ENCODE data around the gene PHACTR4.

PHACTR4 gene

DNA sequence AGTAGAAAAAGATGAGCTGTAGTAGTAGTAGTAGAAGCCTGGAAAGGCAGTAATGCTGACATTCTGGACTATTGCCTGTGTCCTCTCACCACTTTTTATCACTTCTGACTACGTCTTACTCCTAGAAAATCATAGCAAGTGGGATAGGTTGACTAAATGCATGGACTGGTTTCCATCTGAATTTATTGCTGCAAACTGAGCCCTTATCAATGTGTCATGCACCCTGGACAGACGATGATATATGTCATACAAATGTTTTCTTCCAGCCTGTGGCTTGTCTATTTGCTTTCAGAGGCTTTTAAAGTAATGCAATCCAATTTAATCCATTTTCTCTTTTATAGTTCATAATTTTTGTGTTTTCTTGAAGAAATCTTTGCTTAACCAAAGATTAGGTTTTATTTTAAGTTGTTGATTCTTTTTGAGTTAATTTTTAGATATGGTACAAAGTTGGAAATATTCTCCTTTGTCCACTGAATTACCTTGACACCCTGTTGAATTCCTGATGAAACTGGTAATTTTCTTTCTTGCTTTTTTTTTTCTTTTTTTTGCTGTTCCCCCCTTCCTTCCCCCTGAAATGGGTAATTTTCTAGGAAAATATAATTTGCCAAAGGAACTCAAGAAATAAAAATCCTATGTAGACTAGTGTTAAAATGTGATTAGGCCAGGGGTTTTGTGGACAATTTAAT lies 47.1 kb downstream of the PHACTR4 start:
- in situ Hi-C loops (cut with HindIII; ENCODE audit: low sequenced_read_pairs): loop anchor here (5.0 kb wide), 1 partner anchor 186 kb away; no protein-coding TSS in a partner anchor
- no peak for DNase-seq (ENCODE audit: low read depth)
- TF ChIP-seq, protein P1, sequence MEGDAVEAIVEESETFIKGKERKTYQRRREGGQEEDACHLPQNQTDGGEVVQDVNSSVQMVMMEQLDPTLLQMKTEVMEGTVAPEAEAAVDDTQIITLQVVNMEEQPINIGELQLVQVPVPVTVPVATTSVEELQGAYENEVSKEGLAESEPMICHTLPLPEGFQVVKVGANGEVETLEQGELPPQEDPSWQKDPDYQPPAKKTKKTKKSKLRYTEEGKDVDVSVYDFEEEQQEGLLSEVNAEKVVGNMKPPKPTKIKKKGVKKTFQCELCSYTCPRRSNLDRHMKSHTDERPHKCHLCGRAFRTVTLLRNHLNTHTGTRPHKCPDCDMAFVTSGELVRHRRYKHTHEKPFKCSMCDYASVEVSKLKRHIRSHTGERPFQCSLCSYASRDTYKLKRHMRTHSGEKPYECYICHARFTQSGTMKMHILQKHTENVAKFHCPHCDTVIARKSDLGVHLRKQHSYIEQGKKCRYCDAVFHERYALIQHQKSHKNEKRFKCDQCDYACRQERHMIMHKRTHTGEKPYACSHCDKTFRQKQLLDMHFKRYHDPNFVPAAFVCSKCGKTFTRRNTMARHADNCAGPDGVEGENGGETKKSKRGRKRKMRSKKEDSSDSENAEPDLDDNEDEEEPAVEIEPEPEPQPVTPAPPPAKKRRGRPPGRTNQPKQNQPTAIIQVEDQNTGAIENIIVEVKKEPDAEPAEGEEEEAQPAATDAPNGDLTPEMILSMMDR (IDR thresholded peaks at IDR 0.05; ENCODE audit: low read depth, low read length, missing control alignments): no peak
- H3K4me3 ChIP-seq (ENCODE audit: low read depth, low read length): no peak overlapping the region

GRCh38 chr1:28417441-28417922 lies 47.9 kb downstream of the PHACTR4 start:
- in situ Hi-C loops (cut with HindIII; ENCODE audit: low sequenced_read_pairs): loop anchor here (5.0 kb wide), 1 partner anchor 185 kb away; no protein-coding TSS in a partner anchor
- DNase-seq (ENCODE audit: low read depth): no peak
- H3K4me3 ChIP-seq (ENCODE audit: low read depth, low read length): peak overlapping the region; percentile 8
- TF ChIP-seq, protein P1 (IDR thresholded peaks at IDR 0.05; ENCODE audit: low read depth, low read length, missing control alignments): no peak

- H3K4me3 ChIP-seq (ENCODE audit: low read depth, low read length): no peak overlapping the region
- in situ Hi-C loops (cut with HindIII; ENCODE audit: low sequenced_read_pairs): loop anchor here (5.0 kb wide), 1 partner anchor 184 kb away; no protein-coding TSS in a partner anchor
- no peak for DNase-seq (ENCODE audit: low read depth)
- TF ChIP-seq, protein P1 (IDR thresholded peaks at IDR 0.05; ENCODE audit: low read depth, low read length, missing control alignments): no peak
Observed at GRCh38 chr1:28417926-28418637, 48.5 kb downstream of the PHACTR4 start.

DNA sequence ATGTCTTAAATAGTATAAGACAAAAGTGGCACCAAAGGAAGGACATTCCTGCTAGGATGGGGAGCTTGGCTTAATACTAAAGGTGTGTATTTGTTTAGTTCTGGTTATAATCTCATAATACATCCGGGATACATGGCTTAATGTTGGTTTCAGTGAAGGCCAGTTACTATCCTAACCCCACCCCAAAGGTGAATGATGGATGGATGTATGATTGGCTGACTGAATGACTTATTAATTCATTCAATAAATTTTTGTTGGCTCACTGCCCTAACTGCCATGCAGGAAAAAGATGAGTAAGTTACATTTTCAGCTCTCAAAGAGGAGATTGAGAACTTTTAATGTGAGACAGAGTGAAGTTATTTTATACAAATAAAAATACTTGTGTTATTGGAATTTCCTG lies 52.2 kb downstream of the PHACTR4 start:
- in situ Hi-C loops (cut with HindIII; ENCODE audit: low sequenced_read_pairs): no loop called here
- H3K4me3 ChIP-seq (ENCODE audit: low read depth, low read length): no peak overlapping the region
- TF ChIP-seq, protein P1 (IDR thresholded peaks at IDR 0.05; ENCODE audit: low read depth, low read length, missing control alignments): no peak
- no peak for DNase-seq (ENCODE audit: low read depth)

DNA sequence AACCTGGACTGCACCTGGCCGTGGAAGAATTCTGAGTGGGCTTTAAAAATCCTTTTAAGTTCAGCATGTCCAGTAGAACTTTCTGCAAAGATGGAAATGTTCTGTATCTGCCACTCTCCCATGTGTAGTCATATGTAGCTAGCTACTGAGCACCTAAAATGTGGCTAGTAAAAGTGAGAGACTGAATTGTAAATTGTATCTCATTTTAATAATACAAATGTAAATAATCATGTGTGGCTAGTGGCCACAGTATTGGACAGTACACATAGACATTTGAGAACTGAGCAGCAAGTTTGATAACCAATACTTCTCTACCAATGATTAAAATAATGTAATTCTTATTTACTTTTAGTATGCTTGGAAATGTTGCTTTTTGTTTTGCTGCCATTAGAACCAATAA lies 57.3 kb downstream of the PHACTR4 start:
- in situ Hi-C loops (cut with HindIII; ENCODE audit: low sequenced_read_pairs): no loop called here
- DNase-seq (ENCODE audit: low read depth): no peak
- no peak overlapping the region for H3K4me3 ChIP-seq (ENCODE audit: low read depth, low read length)
- TF ChIP-seq, protein P1 (IDR thresholded peaks at IDR 0.05; ENCODE audit: low read depth, low read length, missing control alignments): no peak

DNA sequence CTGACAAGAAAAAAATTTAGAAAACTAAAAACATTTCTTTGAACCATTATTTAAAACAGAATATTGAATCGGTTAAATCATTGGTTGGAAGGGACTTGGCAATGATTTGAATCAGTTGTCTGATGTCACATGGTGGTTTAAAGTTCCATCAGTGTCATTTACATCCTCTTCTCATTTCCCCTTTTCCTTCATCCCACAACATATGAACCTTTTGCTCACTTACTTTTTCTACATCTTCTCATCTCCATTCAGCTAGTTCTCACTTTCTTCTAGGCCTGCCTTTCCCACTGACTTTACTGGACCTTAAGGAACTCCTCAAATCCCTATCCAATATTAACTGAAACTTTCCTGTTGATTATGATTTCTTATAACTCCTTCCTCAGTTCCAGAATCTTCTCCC lies 58.5 kb downstream of the PHACTR4 start:
- TF ChIP-seq, protein P1 (IDR thresholded peaks at IDR 0.05; ENCODE audit: low read depth, low read length, missing control alignments): no peak
- in situ Hi-C loops (cut with HindIII; ENCODE audit: low sequenced_read_pairs): no loop called here
- DNase-seq (ENCODE audit: low read depth): no peak
- no peak overlapping the region for H3K4me3 ChIP-seq (ENCODE audit: low read depth, low read length)
